ACC112 (cell line): Measurements from ENCODE around the gene TNRC6C.
A peak's percentile ranks its signal among the peaks of the same experiment; 100 is the strongest.

Experiments
- H2AFZ ChIP-seq: fragments of 200-600 bp; sonication (generic); one replicate; pipeline ENCODE4 v1.6.0; 2017; ENCODE audit warnings: antibody characterized with exemption, low read length; ENCODE audit not compliant: unreplicated experiment
- H3K27ac ChIP-seq: fragments of 200-600 bp; sonication (generic); 2 replicates; pipeline ENCODE4 v1.5.1; 2014; ENCODE audit warnings: low read depth, mild to moderate bottlenecking, antibody characterized with exemption, low read length, moderate library complexity
- H3K27me3 ChIP-seq: fragments of 200-600 bp; sonication (generic); 2 replicates; pipeline ENCODE4 v1.6.1; 2014; ENCODE audit warnings: mild to moderate bottlenecking, antibody characterized with exemption, low read length, moderate library complexity, mixed read lengths; ENCODE audit not compliant: insufficient read depth
- H3K36me3 ChIP-seq: fragments of 200-600 bp; sonication (generic); 2 replicates; pipeline ENCODE4 v1.6.1; 2016; ENCODE audit warnings: mild to moderate bottlenecking, antibody characterized with exemption, low read length, moderate library complexity, mixed read lengths; ENCODE audit not compliant: insufficient read depth
- H3K4me1 ChIP-seq: fragments of 200-600 bp; sonication (generic); one replicate; pipeline ENCODE4 v1.6.1; 2016; ENCODE audit warnings: low read length, mixed read lengths; ENCODE audit not compliant: insufficient read depth, unreplicated experiment, control insufficient read depth
- H3K4me3 ChIP-seq: fragments of 200-600 bp; sonication (generic); 2 replicates; pipeline ENCODE4 v1.5.1; 2014; ENCODE audit warnings: mild to moderate bottlenecking, low read depth, low read length
- H3K79me2 ChIP-seq: fragments of 200-600 bp; sonication (generic); one replicate; pipeline ENCODE4 v1.6.0; 2016; ENCODE audit warnings: low read length; ENCODE audit not compliant: control insufficient read depth, unreplicated experiment, insufficient read depth

Gene TNRC6C

GRCh38 chr17:78016852-78017251 lies 58.3 kb downstream of the TNRC6C start:
- Histone ChIP-seq H3K4me3 (no peak overlapping the region), H3K36me3 (no peaks in the 10 kb centered on the region), H3K27me3 (no peaks in the 10 kb centered on the region), H2AFZ (no peak overlapping the region), H3K79me2 (no peaks in the 10 kb centered on the region), H3K4me1 (no peaks in the 10 kb centered on the region), H3K27ac (no peak overlapping the region)

GRCh38 chr17:78019367-78019975 lies 61.0 kb downstream of the TNRC6C start:
- H3K4me3 ChIP-seq: no peak overlapping the region
- no peak overlapping the region for H2AFZ ChIP-seq
- H3K79me2 ChIP-seq: no peaks in the 10 kb centered on the region
- H3K27me3 ChIP-seq: no peaks in the 10 kb centered on the region
- no peaks in the 10 kb centered on the region for H3K36me3 ChIP-seq
- no peak overlapping the region for H3K27ac ChIP-seq
- H3K4me1 ChIP-seq: no peaks in the 10 kb centered on the region

- H3K4me1 ChIP-seq: no peaks in the 10 kb centered on the region
- no peaks in the 10 kb centered on the region for H3K36me3 ChIP-seq
- no peak overlapping the region for H2AFZ ChIP-seq
- no peak overlapping the region for H3K4me3 ChIP-seq
- no peaks in the 10 kb centered on the region for H3K27me3 ChIP-seq
- no peaks in the 10 kb centered on the region for H3K79me2 ChIP-seq
- H3K27ac ChIP-seq: no peak overlapping the region
These were observed 61.6 kb downstream of the TNRC6C start for GRCh38 chr17:78019976-78020716.

GRCh38 chr17:78020717-78021108 lies 62.2 kb downstream of the TNRC6C start:
- Histone ChIP-seq H3K4me1 (no peaks in the 10 kb centered on the region), H3K4me3 (no peak overlapping the region), H3K27ac (no peak overlapping the region), H3K79me2 (no peaks in the 10 kb centered on the region), H3K36me3 (no peaks in the 10 kb centered on the region), H3K27me3 (no peaks in the 10 kb centered on the region), H2AFZ (no peak overlapping the region)

- Histone ChIP-seq H3K4me1 (no peaks in the 10 kb centered on the region), H3K79me2 (no peaks in the 10 kb centered on the region), H3K27me3 (no peaks in the 10 kb centered on the region), H3K4me3 (no peak overlapping the region), H3K36me3 (no peaks in the 10 kb centered on the region), H3K27ac (no peak overlapping the region), H2AFZ (no peak overlapping the region)
These were observed 63.9 kb downstream of the TNRC6C start for GRCh38 chr17:78022425-78022824.

GRCh38 chr17:78023042-78023441 lies 64.5 kb downstream of the TNRC6C start:
- no peak overlapping the region for H3K27ac ChIP-seq
- H3K4me3 ChIP-seq: no peak overlapping the region
- no peaks in the 10 kb centered on the region for H3K79me2 ChIP-seq
- H3K27me3 ChIP-seq: no peaks in the 10 kb centered on the region
- H3K4me1 ChIP-seq: no peaks in the 10 kb centered on the region
- no peak overlapping the region for H2AFZ ChIP-seq
- no peaks in the 10 kb centered on the region for H3K36me3 ChIP-seq

- no peaks in the 10 kb centered on the region for H3K27me3 ChIP-seq
- no peaks in the 10 kb centered on the region for H3K79me2 ChIP-seq
- H3K4me1 ChIP-seq: no peaks in the 10 kb centered on the region
- no peak overlapping the region for H3K27ac ChIP-seq
- H2AFZ ChIP-seq: no peak overlapping the region
- H3K36me3 ChIP-seq: no peaks in the 10 kb centered on the region
- no peak overlapping the region for H3K4me3 ChIP-seq
These were observed 67.9 kb downstream of the TNRC6C start for GRCh38 chr17:78026381-78026780.

GRCh38 chr17:78027121-78027520 lies 68.6 kb downstream of the TNRC6C start:
- no peak overlapping the region for H3K27ac ChIP-seq
- no peaks in the 10 kb centered on the region for H3K79me2 ChIP-seq
- no peak overlapping the region for H2AFZ ChIP-seq
- no peaks in the 10 kb centered on the region for H3K36me3 ChIP-seq
- no peak overlapping the region for H3K4me3 ChIP-seq
- no peaks in the 10 kb centered on the region for H3K27me3 ChIP-seq
- peaks cover under 1% of the 10 kb centered on the region for H3K4me1 ChIP-seq

GRCh38 chr17:78029697-78030096 lies 71.2 kb downstream of the TNRC6C start:
- Histone ChIP-seq H3K36me3 (no peaks in the 10 kb centered on the region), H2AFZ (no peak overlapping the region), H3K27ac (no peak overlapping the region), H3K4me3 (no peak overlapping the region), H3K27me3 (no peaks in the 10 kb centered on the region), H3K4me1 (peaks cover 14% of the 10 kb centered on the region), H3K79me2 (no peaks in the 10 kb centered on the region)

GRCh38 chr17:78031435-78031834 lies 72.9 kb downstream of the TNRC6C start:
- no peaks in the 10 kb centered on the region for H3K36me3 ChIP-seq
- H2AFZ ChIP-seq: no peak overlapping the region
- H3K4me3 ChIP-seq: no peak overlapping the region
- peaks cover 21% of the 10 kb centered on the region for H3K4me1 ChIP-seq
- no peak overlapping the region for H3K27ac ChIP-seq
- H3K79me2 ChIP-seq: no peaks in the 10 kb centered on the region
- no peaks in the 10 kb centered on the region for H3K27me3 ChIP-seq

GRCh38 chr17:78032166-78032565 lies 73.7 kb downstream of the TNRC6C start:
- H3K4me3 ChIP-seq: no peak overlapping the region
- no peaks in the 10 kb centered on the region for H3K36me3 ChIP-seq
- no peaks in the 10 kb centered on the region for H3K79me2 ChIP-seq
- peak overlapping the region; percentile 18 for H2AFZ ChIP-seq
- no peaks in the 10 kb centered on the region for H3K27me3 ChIP-seq
- H3K4me1 ChIP-seq: peaks cover 21% of the 10 kb centered on the region
- peak overlapping the region; percentile 29; the same call in 1 of the 2 replicates for H3K27ac ChIP-seq
